Esophagus muscularis mucosa (tissue), 4 donors: ENCODE data around the gene FANCE. TPM values are rescaled to one million over a fixed set of nuclear protein-coding genes. Genes with fewer than 3 reads are reported as not detected.

Experiments
- DNase-seq: peaks from one replicate; pipeline ENCODE4 v3.0.0-alpha.2; 2017; ENCODE audit errors: extremely low spot score
- H3K27ac ChIP-seq, 4 donors: fragments of 200-600 bp; sonication (generic); replicated peaks in 1 of 4; 1 replicate in 3 of 4; 2 replicates in 1 of 4; pipeline ENCODE4 v1.5.1; 2016 to 2019; ENCODE audit warnings: mild to moderate bottlenecking in 1 of 4
- H3K27me3 ChIP-seq, 4 donors: fragments of 200-600 bp; sonication (generic); one replicate each; pipeline versions ENCODE4 v1.5.1 to v1.6.0; 2016 to 2019
- H3K36me3 ChIP-seq, 4 donors: fragments of 200-600 bp; sonication (generic); one replicate each; pipeline ENCODE4 v1.5.1; 2016 to 2019
- H3K4me1 ChIP-seq, 4 donors: fragments of 200-600 bp; sonication (generic); one replicate each; pipeline ENCODE4 v1.5.1; 2016 to 2019
- H3K4me3 ChIP-seq, 4 donors: fragments of 200-600 bp; sonication (generic); 1 replicate in 2 of 4; 2 replicates in 2 of 4; pipeline ENCODE4 v1.5.1; 2016 to 2019; ENCODE audit warnings: mild to moderate bottlenecking in 4 of 4, moderate library complexity in 1 of 4
- H3K9me3 ChIP-seq, 4 donors: fragments of 200-600 bp; sonication (generic); 1 replicate in 3 of 4; 2 replicates in 1 of 4; pipeline ENCODE4 v1.5.1; 2016 to 2019
- EP300 ChIP-seq: sonication (generic); formaldehyde crosslinking; IDR thresholded peaks from one replicate; pipeline ENCODE4 v1.6.1; 2017; ENCODE audit warnings: antibody characterized with exemption
- POLR2A ChIP-seq: fragments of 450-650 bp; IDR thresholded peaks from one replicate; pipeline ENCODE4 v1.6.1; 2017; ENCODE audit warnings: antibody characterized with exemption, moderate library complexity, mild to moderate bottlenecking, low read depth
- POLR2AphosphoS5 ChIP-seq, 2 donors: sonication (generic); formaldehyde crosslinking; IDR thresholded peaks; one replicate each; pipeline ENCODE4 v1.6.1; 2017; ENCODE audit warnings: antibody characterized with exemption in 2 of 2
- WGBS: methylation state at CpG from one replicate; pipeline ENCODE4 v1.1.5; 2018; 5-methylcytosine and 5-hydroxymethylcytosine counted together
- intact Hi-C: fragments of 100-400 bp; cut with DNase I; formaldehyde crosslinking; loops from one replicate; pipeline ENCODE4 v1.15.1; 2023
- total RNA-seq, 4 donors: library from RNA; depleted of rRNA; stranded (reverse); fragments of >200 nt; gene quantifications; one replicate each; pipeline versions ENCODE4 v1.1.0 to v1.2.1, GENCODE V29; 2016
- TF ChIP-seq, protein P1 (sequence below), 3 experiments: fragments of 200-600 bp in 2 of 3; fragments of 450-650 bp in 1 of 3; sonication (generic) in 2 of 3; IDR thresholded peaks; one replicate each; pipeline ENCODE4 v1.5.1; 2017 to 2019; ENCODE audit warnings: antibody characterized with exemption in 3 of 3, mild to moderate bottlenecking in 2 of 3, moderate library complexity in 1 of 3

Gene FANCE
- total RNA-seq, 4 donors from 2014 or later: 1.7 to 6.3 (median 5.0) TPM

DNA sequence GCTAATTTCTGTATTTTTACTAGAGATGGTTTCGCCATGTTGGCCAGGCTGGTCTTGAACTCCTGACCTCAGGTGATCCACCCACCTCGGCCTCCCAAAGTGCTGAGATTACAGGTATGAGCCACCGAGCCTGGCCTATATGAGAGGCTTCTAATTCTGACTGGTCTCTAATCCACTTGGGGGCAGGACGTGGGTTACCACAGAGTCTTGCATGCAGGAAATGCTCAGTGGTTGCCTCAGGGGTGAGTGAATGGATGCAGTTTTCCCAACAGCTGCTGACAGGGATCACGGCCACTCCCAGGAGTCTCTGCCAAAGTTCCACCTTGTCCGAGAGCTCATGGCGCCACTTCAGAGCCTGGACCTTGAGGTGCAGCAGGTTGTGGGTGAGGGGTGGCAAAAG is 6.4 kb upstream of the FANCE start:
- TF ChIP-seq, protein P1, sequence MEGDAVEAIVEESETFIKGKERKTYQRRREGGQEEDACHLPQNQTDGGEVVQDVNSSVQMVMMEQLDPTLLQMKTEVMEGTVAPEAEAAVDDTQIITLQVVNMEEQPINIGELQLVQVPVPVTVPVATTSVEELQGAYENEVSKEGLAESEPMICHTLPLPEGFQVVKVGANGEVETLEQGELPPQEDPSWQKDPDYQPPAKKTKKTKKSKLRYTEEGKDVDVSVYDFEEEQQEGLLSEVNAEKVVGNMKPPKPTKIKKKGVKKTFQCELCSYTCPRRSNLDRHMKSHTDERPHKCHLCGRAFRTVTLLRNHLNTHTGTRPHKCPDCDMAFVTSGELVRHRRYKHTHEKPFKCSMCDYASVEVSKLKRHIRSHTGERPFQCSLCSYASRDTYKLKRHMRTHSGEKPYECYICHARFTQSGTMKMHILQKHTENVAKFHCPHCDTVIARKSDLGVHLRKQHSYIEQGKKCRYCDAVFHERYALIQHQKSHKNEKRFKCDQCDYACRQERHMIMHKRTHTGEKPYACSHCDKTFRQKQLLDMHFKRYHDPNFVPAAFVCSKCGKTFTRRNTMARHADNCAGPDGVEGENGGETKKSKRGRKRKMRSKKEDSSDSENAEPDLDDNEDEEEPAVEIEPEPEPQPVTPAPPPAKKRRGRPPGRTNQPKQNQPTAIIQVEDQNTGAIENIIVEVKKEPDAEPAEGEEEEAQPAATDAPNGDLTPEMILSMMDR (IDR thresholded peaks at IDR 0.05): no peak
- TF ChIP-seq POLR2AphosphoS5 (IDR thresholded peaks at IDR 0.05): no peak
- TF ChIP-seq POLR2A: no peak
- TF ChIP-seq EP300: no peak
- no peaks in the 10 kb centered on the region for H3K36me3 ChIP-seq
- H3K27me3 ChIP-seq: no peaks in the 10 kb centered on the region
- intact Hi-C loops: no loop called here
- DNase-seq: no peak
- WGBS: 91% methylated on average over 6 of the region's 7 CpGs
- peaks cover 0 to 8% (median 3%) of the 10 kb centered on the region in 4 donors for H3K4me1 ChIP-seq
- no peak overlapping the region for H3K27ac ChIP-seq
- no peaks in the 10 kb centered on the region for H3K9me3 ChIP-seq
- H3K4me3 ChIP-seq: no peak overlapping the region

DNA sequence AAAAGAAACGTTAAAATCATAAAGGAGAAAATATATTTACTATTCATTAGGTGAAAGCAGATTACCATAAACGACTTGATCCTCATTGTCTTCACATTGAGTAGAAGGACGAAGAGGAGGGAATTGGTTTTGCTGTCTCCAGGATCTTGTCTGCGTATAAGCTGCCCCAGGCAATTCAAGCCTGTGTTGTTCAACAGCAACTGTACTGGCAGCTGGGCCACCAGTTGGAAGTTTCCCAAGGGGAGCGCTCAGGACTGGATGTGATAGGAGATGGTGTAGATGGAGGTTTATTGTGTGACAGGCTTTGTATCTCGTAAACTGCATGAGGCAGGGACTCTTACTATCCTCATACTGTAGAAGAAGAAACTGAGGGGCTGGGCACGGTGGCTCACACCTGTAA is 3.9 kb upstream of the FANCE start:
- TF ChIP-seq POLR2A (no peak), POLR2AphosphoS5 (IDR thresholded peaks at IDR 0.05) (no peak), EP300 (no peak)
- TF ChIP-seq, protein P1 (IDR thresholded peaks at IDR 0.05): no peak
- Histone ChIP-seq H3K4me3 (no peak overlapping the region), H3K27ac (no peak overlapping the region), H3K27me3 (no peaks in the 10 kb centered on the region), H3K4me1 (peaks cover 14 to 29% (median 21%) of the 10 kb centered on the region in 4 donors), H3K9me3 (no peaks in the 10 kb centered on the region), H3K36me3 (no peaks in the 10 kb centered on the region)
- intact Hi-C loops: loop anchor here (2.0 kb wide), 1 partner anchor 155 kb away; no protein-coding TSS in a partner anchor
- DNase-seq: no peak
- WGBS: 85% methylated on average over 7 of the region's 7 CpGs

DNA sequence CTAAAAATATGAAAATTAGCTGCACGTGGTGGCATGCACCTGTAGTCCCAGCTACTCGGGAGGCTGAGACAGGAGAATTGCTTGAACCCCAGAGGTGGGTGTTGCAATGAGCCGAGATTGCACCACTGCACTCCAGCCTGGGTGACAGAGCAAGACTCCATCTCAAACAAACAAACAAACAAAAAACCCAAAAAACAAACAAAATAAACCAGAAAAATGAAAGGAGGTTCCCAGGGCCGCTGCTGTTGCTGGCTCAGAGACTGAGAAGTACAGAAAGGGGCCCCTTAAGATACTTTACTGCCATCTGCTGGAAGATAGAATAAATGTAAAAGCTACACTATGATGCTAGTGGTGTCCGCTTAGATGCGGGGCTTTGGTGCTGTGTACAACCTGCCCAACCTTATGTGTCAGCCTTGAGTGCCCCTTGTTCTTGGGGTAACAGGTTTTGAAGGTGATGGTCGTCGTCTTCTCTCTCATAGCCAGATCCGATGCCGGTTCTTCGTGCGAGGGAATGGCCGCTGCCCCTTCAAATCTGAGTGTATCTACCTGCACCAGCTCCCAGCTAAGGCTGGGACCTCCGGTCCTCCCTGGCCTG is 2.8 kb upstream of the FANCE start:
- WGBS: 29% methylated on average over 13 of the region's 14 CpGs
- no peak for DNase-seq
- intact Hi-C loops: loop anchor here (1.0 to 2.0 kb wide), 2 partner anchors 107 to 157 kb away; partner anchors contain the start of gene PPARD

DNA sequence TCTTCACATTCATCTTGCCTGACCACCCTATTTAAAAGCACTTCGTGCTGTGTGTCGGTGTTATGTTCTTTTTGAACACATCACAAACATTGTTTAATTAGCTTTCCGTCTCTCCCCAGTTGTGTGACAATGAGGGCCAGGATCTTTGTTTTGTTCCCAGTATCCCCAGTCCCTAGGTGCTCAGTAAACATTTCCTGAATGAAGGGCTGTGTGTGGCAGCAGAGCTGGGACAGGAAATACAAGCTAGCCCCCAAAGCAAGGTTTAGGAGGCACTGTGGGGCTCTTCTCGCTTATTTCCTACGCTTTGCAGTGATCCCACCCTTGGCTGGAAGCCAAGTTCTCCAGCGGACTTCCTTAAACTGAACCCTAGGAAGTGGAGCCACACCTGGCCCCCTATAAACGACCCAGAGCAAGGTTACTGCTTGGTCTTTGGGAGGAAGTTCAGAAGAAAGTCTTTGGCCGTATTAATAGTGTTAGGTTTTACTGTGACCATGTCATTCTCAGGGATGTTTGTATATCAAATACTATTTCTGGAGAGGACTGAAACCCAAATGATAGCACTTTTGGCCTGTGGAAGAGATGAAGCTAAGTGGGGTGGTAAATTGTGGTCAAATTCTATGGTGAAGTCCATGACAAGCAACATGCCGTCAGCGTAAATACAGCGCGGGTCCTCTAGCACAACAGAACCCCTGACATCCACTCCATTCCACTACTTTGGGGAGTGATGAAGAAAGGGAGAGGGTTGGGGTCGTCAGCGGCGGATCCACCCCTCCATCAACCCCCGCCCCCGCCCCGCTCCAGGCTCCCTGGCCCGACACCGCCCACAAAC is 570 bp upstream of the FANCE start:
- Histone ChIP-seq H3K27me3 (no peaks in the 10 kb centered on the region), H3K27ac (peak overlapping the region; percentile 74 to 80 (median 80)), H3K36me3 (peaks cover 0 to 13% (median 10%) of the 10 kb centered on the region in 4 donors), H3K4me1 (peaks cover 23 to 42% (median 33%) of the 10 kb centered on the region in 4 donors), H3K9me3 (no peaks in the 10 kb centered on the region), H3K4me3 (peak overlapping the region; percentile 67 to 82 (median 70))
- intact Hi-C loops: no loop called here
- no peak for TF ChIP-seq EP300
- no peak for TF ChIP-seq POLR2A
- TF ChIP-seq POLR2AphosphoS5 (IDR thresholded peaks at IDR 0.05): no peak
- TF ChIP-seq, protein P1 (IDR thresholded peaks at IDR 0.05): no peak
- no peak for DNase-seq
- whole genome bisulfite sequencing: 13% methylated on average over 18 of the region's 20 CpGs

More for the DNA sequence above, 2.8 kb upstream of the FANCE start:
- TF ChIP-seq POLR2A (no peak), EP300 (no peak), POLR2AphosphoS5 (IDR thresholded peaks at IDR 0.05) (no peak)
- TF ChIP-seq, protein P1 (IDR thresholded peaks at IDR 0.05): peak; percentile 67 to 86 (median 75)
- H3K4me3 ChIP-seq: no peak overlapping the region
- no peaks in the 10 kb centered on the region for H3K27me3 ChIP-seq
- no peak overlapping the region for H3K27ac ChIP-seq
- peaks cover 23 to 41% (median 30%) of the 10 kb centered on the region in 4 donors for H3K4me1 ChIP-seq
- H3K36me3 ChIP-seq: no peaks in the 10 kb centered on the region
- no peaks in the 10 kb centered on the region for H3K9me3 ChIP-seq
